WTC11 (cell line): ENCODE measurements around the gene GNAL. TPM values are rescaled to one million over a fixed set of nuclear protein-coding genes. Genes with fewer than 3 reads are reported as not detected.

Experiments used
- ATAC-seq: fragments of 200-7000 bp; cut with Tn5 transposase; 2 replicates; pipeline ENCODE4 v1.10.0; 2021; ENCODE audit warnings: mild to moderate bottlenecking, moderate library complexity
- CTCF ChIA-PET: fragments of 300-600 bp; sonication (Branson Sonifier 250); formaldehyde crosslinking; loops from one replicate; lab custom pipeline; 2021; ENCODE audit warnings: antibody characterized with exemption; lab: Charles Lee
- POLR2A ChIA-PET: fragments of 350-600 bp; sonication (Branson Sonifier 250); formaldehyde crosslinking; loops from one replicate; lab custom pipeline; 2021; ENCODE audit warnings: antibody characterized with exemption; lab: Charles Lee
- DNase-seq: peaks from one replicate; pipeline ENCODE4 v3.0.0; 2021; ENCODE audit warnings: low spot score
- H3K27ac Mint-ChIP-seq: 2 replicates; pipeline ENCODE4 v1.8.0; 2021; ENCODE audit warnings: mixed read lengths
- H3K27me3 Mint-ChIP-seq: 2 replicates; pipeline ENCODE4 v1.8.0; 2021; ENCODE audit warnings: low read depth, mild to moderate bottlenecking, moderate library complexity, mixed read lengths
- H3K36me3 Mint-ChIP-seq: 2 replicates; pipeline ENCODE4 v1.8.0; 2021; ENCODE audit warnings: mixed read lengths
- H3K4me1 Mint-ChIP-seq: 2 replicates; pipeline ENCODE4 v1.8.0; 2022; ENCODE audit warnings: mixed read lengths
- H3K4me3 Mint-ChIP-seq: 2 replicates; pipeline ENCODE4 v1.8.0; 2021; ENCODE audit warnings: mild to moderate bottlenecking, moderate library complexity, mixed read lengths
- H3K9me3 Mint-ChIP-seq: 2 replicates; pipeline ENCODE4 v1.8.0; 2021; ENCODE audit warnings: mixed read lengths
- EMX1 ChIP-seq: fragments of 250-450 bp; sonication (Bioruptor Pico); IDR thresholded peaks from 2 replicates; pipeline ENCODE4 v1.8.0; 2021; ENCODE audit warnings: mild to moderate bottlenecking
- FOXK1 ChIP-seq: sonication (generic); formaldehyde crosslinking; IDR thresholded peaks from 2 replicates; pipeline ENCODE4 v1.8.0; 2022; ENCODE audit warnings: mild to moderate bottlenecking, moderate library complexity, missing genetic modification reagents
- GRHL2 ChIP-seq: fragments of 250-450 bp; sonication (Bioruptor Pico); IDR thresholded peaks from 2 replicates; pipeline ENCODE4 v1.8.0; 2022; ENCODE audit warnings: mild to moderate bottlenecking, moderate library complexity; ENCODE audit not compliant: insufficient replicate concordance, severe bottlenecking
- KAT7 ChIP-seq: sonication (generic); formaldehyde crosslinking; IDR thresholded peaks from 2 replicates; pipeline ENCODE4 v1.8.1; 2023; ENCODE audit warnings: missing genetic modification reagents, mild to moderate bottlenecking, borderline replicate concordance
- NR2C2 ChIP-seq: sonication (generic); formaldehyde crosslinking; IDR thresholded peaks from 2 replicates; pipeline ENCODE4 v1.8.0; 2022; ENCODE audit warnings: mild to moderate bottlenecking, missing genetic modification reagents
- TP53 ChIP-seq: sonication (generic); formaldehyde crosslinking; IDR thresholded peaks from 2 replicates; pipeline ENCODE4 v1.8.1; 2023; ENCODE audit warnings: mild to moderate bottlenecking, missing genetic modification reagents
- ZNF138 ChIP-seq: sonication (generic); formaldehyde crosslinking; conservative IDR thresholded peaks from 2 replicates; pipeline ENCODE4 v1.8.1; 2022; ENCODE audit warnings: mild to moderate bottlenecking, moderate library complexity, missing genetic modification reagents
- ZNF232 ChIP-seq: sonication (generic); formaldehyde crosslinking; IDR thresholded peaks from 2 replicates; pipeline ENCODE4 v1.8.0; 2022; ENCODE audit warnings: mild to moderate bottlenecking, missing genetic modification reagents
- total RNA-seq: library from RNA; stranded (reverse); gene quantifications from 3 replicates; pipeline ENCODE4 v1.2.3, GENCODE V29; 2021
- TF ChIP-seq, protein P1 (sequence below): sonication (generic); formaldehyde crosslinking; IDR thresholded peaks from 2 replicates; pipeline ENCODE4 v1.8.0; 2023; ENCODE audit warnings: missing genetic modification reagents, mild to moderate bottlenecking, borderline replicate concordance
- TF ChIP-seq, protein P2 (sequence below): sonication (generic); formaldehyde crosslinking; IDR thresholded peaks from 2 replicates; pipeline ENCODE4 v1.8.1; 2023; ENCODE audit warnings: mild to moderate bottlenecking, missing genetic modification reagents, moderate library complexity
- TF ChIP-seq, protein P3 (sequence below): fragments of 200-600 bp; IDR thresholded peaks from 2 replicates; pipeline ENCODE4 v1.8.0; 2022; ENCODE audit warnings: antibody characterized with exemption
- TF ChIP-seq, protein P4 (sequence below): sonication (generic); formaldehyde crosslinking; IDR thresholded peaks from 2 replicates; pipeline ENCODE4 v1.8.0; 2022; ENCODE audit warnings: mild to moderate bottlenecking, missing genetic modification reagents
- TF ChIP-seq, protein P5 (sequence below): fragments of 250-450 bp; sonication (Bioruptor Pico); IDR thresholded peaks from 2 replicates; pipeline ENCODE4 v1.8.0; 2021; ENCODE audit warnings: mild to moderate bottlenecking
- TF ChIP-seq, protein P6 (sequence below): fragments of 250-450 bp; sonication (Bioruptor Pico); IDR thresholded peaks from 2 replicates; pipeline ENCODE4 v1.9.0; 2021; ENCODE audit warnings: mild to moderate bottlenecking
- TF ChIP-seq, protein P7 (sequence below): sonication (generic); formaldehyde crosslinking; IDR thresholded peaks from 2 replicates; pipeline ENCODE4 v1.8.0; 2022; ENCODE audit warnings: missing genetic modification reagents

GNAL gene
- total RNA-seq, 1 experiment from 2014 or later = 22.3 TPM

DNA sequence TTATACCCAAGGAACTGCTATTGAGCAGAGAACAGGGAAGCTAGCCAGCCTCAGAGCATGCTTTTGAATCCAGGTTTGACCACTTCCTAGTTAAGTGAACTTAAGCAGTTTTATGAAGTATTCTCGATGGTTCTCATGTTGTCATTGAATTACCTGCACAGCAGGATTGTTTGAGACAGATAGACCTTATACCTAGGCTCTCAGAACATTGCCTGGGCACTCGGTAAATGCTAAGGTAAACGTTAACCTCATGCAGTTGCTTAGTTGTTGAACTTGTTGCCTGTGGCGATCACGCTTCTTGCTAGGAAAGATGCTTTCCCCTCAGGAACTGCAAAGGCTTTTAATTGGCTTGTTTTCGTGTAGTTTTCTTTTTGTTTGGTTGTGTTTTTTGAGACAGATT lies 128.2 kb downstream of the GNAL start:
- Mint-ChIP-seq H3K27ac (peak overlapping the region; percentile 69), H3K4me1 (peaks cover 20% of the 10 kb centered on the region), H3K4me3 (no peak overlapping the region), H3K27me3 (no peaks in the 10 kb centered on the region), H3K9me3 (0 out of 2 replicates have a peak, but pooled peaks cover 4% of the 10 kb centered on the region), H3K36me3 (no peaks in the 10 kb centered on the region)
- ChIA-PET POLR2A (no interaction called here), CTCF (interaction anchor here (1.4 kb wide), 1 partner anchor 89 kb away, joined by 3 read pairs; no protein-coding TSS in a partner anchor)
- ATAC-seq = no peak
- TF ChIP-seq TP53 (CRISPR knock-in tag) (no peak), NR2C2 (no peak), GRHL2 (CRISPR knock-in tag) (no peak), KAT7 (CRISPR knock-in tag) (no peak)
- TF ChIP-seq, protein P1, sequence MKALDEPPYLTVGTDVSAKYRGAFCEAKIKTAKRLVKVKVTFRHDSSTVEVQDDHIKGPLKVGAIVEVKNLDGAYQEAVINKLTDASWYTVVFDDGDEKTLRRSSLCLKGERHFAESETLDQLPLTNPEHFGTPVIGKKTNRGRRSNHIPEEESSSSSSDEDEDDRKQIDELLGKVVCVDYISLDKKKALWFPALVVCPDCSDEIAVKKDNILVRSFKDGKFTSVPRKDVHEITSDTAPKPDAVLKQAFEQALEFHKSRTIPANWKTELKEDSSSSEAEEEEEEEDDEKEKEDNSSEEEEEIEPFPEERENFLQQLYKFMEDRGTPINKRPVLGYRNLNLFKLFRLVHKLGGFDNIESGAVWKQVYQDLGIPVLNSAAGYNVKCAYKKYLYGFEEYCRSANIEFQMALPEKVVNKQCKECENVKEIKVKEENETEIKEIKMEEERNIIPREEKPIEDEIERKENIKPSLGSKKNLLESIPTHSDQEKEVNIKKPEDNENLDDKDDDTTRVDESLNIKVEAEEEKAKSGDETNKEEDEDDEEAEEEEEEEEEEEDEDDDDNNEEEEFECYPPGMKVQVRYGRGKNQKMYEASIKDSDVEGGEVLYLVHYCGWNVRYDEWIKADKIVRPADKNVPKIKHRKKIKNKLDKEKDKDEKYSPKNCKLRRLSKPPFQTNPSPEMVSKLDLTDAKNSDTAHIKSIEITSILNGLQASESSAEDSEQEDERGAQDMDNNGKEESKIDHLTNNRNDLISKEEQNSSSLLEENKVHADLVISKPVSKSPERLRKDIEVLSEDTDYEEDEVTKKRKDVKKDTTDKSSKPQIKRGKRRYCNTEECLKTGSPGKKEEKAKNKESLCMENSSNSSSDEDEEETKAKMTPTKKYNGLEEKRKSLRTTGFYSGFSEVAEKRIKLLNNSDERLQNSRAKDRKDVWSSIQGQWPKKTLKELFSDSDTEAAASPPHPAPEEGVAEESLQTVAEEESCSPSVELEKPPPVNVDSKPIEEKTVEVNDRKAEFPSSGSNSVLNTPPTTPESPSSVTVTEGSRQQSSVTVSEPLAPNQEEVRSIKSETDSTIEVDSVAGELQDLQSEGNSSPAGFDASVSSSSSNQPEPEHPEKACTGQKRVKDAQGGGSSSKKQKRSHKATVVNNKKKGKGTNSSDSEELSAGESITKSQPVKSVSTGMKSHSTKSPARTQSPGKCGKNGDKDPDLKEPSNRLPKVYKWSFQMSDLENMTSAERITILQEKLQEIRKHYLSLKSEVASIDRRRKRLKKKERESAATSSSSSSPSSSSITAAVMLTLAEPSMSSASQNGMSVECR (CRISPR knock-in tag) = no peak
- TF ChIP-seq, protein P2, sequence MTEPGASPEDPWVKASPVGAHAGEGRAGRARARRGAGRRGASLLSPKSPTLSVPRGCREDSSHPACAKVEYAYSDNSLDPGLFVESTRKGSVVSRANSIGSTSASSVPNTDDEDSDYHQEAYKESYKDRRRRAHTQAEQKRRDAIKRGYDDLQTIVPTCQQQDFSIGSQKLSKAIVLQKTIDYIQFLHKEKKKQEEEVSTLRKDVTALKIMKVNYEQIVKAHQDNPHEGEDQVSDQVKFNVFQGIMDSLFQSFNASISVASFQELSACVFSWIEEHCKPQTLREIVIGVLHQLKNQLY (CRISPR knock-in tag) = no peak
- TF ChIP-seq, protein P3, sequence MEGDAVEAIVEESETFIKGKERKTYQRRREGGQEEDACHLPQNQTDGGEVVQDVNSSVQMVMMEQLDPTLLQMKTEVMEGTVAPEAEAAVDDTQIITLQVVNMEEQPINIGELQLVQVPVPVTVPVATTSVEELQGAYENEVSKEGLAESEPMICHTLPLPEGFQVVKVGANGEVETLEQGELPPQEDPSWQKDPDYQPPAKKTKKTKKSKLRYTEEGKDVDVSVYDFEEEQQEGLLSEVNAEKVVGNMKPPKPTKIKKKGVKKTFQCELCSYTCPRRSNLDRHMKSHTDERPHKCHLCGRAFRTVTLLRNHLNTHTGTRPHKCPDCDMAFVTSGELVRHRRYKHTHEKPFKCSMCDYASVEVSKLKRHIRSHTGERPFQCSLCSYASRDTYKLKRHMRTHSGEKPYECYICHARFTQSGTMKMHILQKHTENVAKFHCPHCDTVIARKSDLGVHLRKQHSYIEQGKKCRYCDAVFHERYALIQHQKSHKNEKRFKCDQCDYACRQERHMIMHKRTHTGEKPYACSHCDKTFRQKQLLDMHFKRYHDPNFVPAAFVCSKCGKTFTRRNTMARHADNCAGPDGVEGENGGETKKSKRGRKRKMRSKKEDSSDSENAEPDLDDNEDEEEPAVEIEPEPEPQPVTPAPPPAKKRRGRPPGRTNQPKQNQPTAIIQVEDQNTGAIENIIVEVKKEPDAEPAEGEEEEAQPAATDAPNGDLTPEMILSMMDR = no peak
- TF ChIP-seq, protein P4, sequence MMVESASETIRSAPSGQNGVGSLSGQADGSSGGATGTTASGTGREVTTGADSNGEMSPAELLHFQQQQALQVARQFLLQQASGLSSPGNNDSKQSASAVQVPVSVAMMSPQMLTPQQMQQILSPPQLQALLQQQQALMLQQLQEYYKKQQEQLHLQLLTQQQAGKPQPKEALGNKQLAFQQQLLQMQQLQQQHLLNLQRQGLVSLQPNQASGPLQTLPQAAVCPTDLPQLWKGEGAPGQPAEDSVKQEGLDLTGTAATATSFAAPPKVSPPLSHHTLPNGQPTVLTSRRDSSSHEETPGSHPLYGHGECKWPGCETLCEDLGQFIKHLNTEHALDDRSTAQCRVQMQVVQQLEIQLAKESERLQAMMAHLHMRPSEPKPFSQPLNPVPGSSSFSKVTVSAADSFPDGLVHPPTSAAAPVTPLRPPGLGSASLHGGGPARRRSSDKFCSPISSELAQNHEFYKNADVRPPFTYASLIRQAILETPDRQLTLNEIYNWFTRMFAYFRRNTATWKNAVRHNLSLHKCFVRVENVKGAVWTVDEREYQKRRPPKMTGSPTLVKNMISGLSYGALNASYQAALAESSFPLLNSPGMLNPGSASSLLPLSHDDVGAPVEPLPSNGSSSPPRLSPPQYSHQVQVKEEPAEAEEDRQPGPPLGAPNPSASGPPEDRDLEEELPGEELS (CRISPR knock-in tag) = no peak
- TF ChIP-seq, protein P5, sequence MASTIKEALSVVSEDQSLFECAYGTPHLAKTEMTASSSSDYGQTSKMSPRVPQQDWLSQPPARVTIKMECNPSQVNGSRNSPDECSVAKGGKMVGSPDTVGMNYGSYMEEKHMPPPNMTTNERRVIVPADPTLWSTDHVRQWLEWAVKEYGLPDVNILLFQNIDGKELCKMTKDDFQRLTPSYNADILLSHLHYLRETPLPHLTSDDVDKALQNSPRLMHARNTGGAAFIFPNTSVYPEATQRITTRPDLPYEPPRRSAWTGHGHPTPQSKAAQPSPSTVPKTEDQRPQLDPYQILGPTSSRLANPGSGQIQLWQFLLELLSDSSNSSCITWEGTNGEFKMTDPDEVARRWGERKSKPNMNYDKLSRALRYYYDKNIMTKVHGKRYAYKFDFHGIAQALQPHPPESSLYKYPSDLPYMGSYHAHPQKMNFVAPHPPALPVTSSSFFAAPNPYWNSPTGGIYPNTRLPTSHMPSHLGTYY (CRISPR knock-in tag) = no peak
- no peak for DNase-seq

DNA sequence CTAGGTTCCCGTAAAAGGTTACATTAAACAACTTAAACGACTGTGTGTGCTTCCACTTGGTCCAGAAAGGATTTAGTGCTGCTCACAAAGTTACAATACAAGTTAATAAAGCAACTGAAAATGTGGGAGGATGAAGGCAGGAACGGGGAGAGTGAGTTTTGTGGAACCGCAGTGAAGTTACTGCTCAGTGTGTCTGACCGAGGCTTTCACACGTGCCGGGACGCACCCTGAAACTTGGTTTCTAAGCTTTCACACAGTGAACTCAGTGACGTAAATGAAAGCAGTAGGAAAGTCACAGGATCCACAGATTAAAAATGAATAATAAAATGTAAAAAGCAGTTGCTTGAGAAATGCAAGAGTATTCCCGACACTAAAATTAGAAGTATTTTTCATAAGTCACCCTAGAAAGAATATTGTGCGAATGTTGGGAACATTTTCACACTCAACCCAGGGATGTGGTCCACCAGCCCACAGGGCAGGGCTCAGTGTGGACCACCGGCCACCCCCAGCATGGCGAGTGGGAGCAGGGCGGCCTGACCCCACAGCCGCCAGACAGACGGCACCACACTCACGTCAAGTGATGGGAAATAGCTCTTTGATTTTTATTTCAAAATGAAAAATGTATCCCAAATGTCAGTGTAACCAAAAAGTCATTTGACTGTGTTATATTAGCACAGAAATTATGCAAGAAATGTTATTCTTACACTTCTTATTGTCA lies 129.6 kb downstream of the GNAL start:
- POLR2A ChIA-PET = no interaction called here
- Mint-ChIP-seq H3K27ac (0 out of 2 replicates have a peak overlapping the region, but pooled peaks have one; percentile 34), H3K4me3 (no peak overlapping the region), H3K4me1 (peaks cover 28% of the 10 kb centered on the region), H3K9me3 (0 out of 2 replicates have a peak, but pooled peaks cover 4% of the 10 kb centered on the region), H3K27me3 (no peaks in the 10 kb centered on the region), H3K36me3 (no peaks in the 10 kb centered on the region)
- ATAC-seq (no peak), DNase-seq (no peak)
- CTCF ChIA-PET = no interaction called here
- no peak for TF ChIP-seq ZNF138 (CRISPR knock-in tag)
- TF ChIP-seq ZNF232 = no peak
- no peak for TF ChIP-seq EMX1 (CRISPR knock-in tag)
- TF ChIP-seq, protein P6, sequence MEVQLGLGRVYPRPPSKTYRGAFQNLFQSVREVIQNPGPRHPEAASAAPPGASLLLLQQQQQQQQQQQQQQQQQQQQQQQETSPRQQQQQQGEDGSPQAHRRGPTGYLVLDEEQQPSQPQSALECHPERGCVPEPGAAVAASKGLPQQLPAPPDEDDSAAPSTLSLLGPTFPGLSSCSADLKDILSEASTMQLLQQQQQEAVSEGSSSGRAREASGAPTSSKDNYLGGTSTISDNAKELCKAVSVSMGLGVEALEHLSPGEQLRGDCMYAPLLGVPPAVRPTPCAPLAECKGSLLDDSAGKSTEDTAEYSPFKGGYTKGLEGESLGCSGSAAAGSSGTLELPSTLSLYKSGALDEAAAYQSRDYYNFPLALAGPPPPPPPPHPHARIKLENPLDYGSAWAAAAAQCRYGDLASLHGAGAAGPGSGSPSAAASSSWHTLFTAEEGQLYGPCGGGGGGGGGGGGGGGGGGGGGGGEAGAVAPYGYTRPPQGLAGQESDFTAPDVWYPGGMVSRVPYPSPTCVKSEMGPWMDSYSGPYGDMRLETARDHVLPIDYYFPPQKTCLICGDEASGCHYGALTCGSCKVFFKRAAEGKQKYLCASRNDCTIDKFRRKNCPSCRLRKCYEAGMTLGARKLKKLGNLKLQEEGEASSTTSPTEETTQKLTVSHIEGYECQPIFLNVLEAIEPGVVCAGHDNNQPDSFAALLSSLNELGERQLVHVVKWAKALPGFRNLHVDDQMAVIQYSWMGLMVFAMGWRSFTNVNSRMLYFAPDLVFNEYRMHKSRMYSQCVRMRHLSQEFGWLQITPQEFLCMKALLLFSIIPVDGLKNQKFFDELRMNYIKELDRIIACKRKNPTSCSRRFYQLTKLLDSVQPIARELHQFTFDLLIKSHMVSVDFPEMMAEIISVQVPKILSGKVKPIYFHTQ (CRISPR knock-in tag) = no peak
- TF ChIP-seq, protein P7, sequence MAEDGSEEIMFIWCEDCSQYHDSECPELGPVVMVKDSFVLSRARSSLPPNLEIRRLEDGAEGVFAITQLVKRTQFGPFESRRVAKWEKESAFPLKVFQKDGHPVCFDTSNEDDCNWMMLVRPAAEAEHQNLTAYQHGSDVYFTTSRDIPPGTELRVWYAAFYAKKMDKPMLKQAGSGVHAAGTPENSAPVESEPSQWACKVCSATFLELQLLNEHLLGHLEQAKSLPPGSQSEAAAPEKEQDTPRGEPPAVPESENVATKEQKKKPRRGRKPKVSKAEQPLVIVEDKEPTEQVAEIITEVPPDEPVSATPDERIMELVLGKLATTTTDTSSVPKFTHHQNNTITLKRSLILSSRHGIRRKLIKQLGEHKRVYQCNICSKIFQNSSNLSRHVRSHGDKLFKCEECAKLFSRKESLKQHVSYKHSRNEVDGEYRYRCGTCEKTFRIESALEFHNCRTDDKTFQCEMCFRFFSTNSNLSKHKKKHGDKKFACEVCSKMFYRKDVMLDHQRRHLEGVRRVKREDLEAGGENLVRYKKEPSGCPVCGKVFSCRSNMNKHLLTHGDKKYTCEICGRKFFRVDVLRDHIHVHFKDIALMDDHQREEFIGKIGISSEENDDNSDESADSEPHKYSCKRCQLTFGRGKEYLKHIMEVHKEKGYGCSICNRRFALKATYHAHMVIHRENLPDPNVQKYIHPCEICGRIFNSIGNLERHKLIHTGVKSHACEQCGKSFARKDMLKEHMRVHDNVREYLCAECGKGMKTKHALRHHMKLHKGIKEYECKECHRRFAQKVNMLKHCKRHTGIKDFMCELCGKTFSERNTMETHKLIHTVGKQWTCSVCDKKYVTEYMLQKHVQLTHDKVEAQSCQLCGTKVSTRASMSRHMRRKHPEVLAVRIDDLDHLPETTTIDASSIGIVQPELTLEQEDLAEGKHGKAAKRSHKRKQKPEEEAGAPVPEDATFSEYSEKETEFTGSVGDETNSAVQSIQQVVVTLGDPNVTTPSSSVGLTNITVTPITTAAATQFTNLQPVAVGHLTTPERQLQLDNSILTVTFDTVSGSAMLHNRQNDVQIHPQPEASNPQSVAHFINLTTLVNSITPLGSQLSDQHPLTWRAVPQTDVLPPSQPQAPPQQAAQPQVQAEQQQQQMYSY (CRISPR knock-in tag) = no peak
- no peak for TF ChIP-seq FOXK1 (CRISPR knock-in tag)
